Testis (tissue), 2 donors: ENCODE results near the gene MOV10L1.

Experiments
- POLR2A ChIP-seq: fragments of 450-650 bp; IDR thresholded peaks from one replicate; pipeline ENCODE4 v1.6.1; 2017; ENCODE audit warnings: antibody characterized with exemption, mild to moderate bottlenecking, moderate library complexity
- TF ChIP-seq, protein P1 (sequence below), 3 experiments: fragments of 450-650 bp in 2 of 3; fragments of 200-600 bp in 1 of 3; sonication (generic) in 1 of 3; IDR thresholded peaks; one replicate each; pipeline ENCODE4 v1.5.1; 2016 to 2019; ENCODE audit warnings: antibody characterized with exemption in 3 of 3, mild to moderate bottlenecking in 2 of 3, moderate library complexity in 1 of 3

DNA sequence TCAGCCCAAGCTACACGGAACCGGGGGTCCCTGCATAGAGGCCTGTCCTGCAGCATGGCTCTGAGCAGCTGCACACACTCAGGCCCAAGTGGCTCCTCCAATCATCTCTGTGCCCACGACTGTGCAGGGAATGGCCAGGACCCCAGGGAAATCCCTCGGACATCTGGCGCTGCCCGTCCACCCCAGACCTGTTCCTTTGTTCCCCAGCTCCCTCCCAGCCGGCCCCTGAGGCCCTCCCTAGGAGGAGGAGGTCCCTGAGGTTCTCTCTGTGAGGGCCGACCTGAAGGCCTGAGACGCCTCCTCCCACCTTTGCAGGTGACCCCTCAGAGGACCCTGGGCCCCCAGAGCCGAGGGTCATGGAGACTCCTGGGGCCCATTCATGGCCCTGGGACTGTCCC lies 5.7 kb upstream of the MOV10L1 start:
- no peak for TF ChIP-seq POLR2A
- TF ChIP-seq, protein P1, sequence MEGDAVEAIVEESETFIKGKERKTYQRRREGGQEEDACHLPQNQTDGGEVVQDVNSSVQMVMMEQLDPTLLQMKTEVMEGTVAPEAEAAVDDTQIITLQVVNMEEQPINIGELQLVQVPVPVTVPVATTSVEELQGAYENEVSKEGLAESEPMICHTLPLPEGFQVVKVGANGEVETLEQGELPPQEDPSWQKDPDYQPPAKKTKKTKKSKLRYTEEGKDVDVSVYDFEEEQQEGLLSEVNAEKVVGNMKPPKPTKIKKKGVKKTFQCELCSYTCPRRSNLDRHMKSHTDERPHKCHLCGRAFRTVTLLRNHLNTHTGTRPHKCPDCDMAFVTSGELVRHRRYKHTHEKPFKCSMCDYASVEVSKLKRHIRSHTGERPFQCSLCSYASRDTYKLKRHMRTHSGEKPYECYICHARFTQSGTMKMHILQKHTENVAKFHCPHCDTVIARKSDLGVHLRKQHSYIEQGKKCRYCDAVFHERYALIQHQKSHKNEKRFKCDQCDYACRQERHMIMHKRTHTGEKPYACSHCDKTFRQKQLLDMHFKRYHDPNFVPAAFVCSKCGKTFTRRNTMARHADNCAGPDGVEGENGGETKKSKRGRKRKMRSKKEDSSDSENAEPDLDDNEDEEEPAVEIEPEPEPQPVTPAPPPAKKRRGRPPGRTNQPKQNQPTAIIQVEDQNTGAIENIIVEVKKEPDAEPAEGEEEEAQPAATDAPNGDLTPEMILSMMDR (IDR thresholded peaks at IDR 0.05): no peak
